Vagina (tissue), 2 donors: Measurements from ENCODE around the gene PEX5L. TPM values are rescaled to one million over a fixed set of nuclear protein-coding genes. Genes with fewer than 3 reads are reported as not detected.

Experiments
- DNase-seq, 2 donors: peaks; one replicate each; pipeline ENCODE4 v3.0.0-alpha.2; 2017; ENCODE audit errors: extremely low spot score in 2 of 2
- H3K27ac ChIP-seq: fragments of 200-600 bp; sonication (generic); one replicate; pipeline ENCODE4 v1.5.1; 2019
- H3K27me3 ChIP-seq: fragments of 200-600 bp; sonication (generic); one replicate; pipeline ENCODE4 v1.5.1; 2019
- H3K36me3 ChIP-seq, 2 donors: fragments of 200-600 bp; sonication (generic); one replicate each; pipeline ENCODE4 v1.5.1; 2017 to 2019
- H3K4me1 ChIP-seq: fragments of 200-600 bp; sonication (generic); one replicate; pipeline ENCODE4 v1.5.1; 2019
- H3K4me3 ChIP-seq, 2 donors: fragments of 200-600 bp; sonication (generic); 1 replicate in 1 of 2; 2 replicates in 1 of 2; pipeline ENCODE4 v1.5.1; 2016 to 2019
- H3K9me3 ChIP-seq: fragments of 200-600 bp; sonication (generic); one replicate; pipeline ENCODE4 v1.5.1; 2019
- POLR2A ChIP-seq, 2 donors: fragments of 450-650 bp; IDR thresholded peaks; one replicate each; pipeline ENCODE4 v1.6.1; 2017; ENCODE audit warnings: antibody characterized with exemption in 2 of 2, mild to moderate bottlenecking in 2 of 2, moderate library complexity in 2 of 2
- POLR2AphosphoS5 ChIP-seq, 2 donors: sonication (generic); formaldehyde crosslinking; IDR thresholded peaks; one replicate each; pipeline ENCODE4 v1.9.0; 2017; ENCODE audit warnings: antibody characterized with exemption in 2 of 2, mild to moderate bottlenecking in 2 of 2, low read depth in 1 of 2; ENCODE audit not compliant: insufficient read depth in 1 of 2
- intact Hi-C: fragments of 100-400 bp; cut with DNase I; formaldehyde crosslinking; loops from one replicate; pipeline ENCODE4 v1.15.1; 2023
- total RNA-seq: library from RNA; depleted of rRNA; stranded (reverse); fragments of >200 nt; gene quantifications from one replicate; pipeline ENCODE4 v1.2.3, GENCODE V29; 2016
- TF ChIP-seq, protein P1 (sequence below), 3 experiments: fragments of 450-650 bp in 2 of 3; fragments of 200-600 bp in 1 of 3; sonication (generic) in 1 of 3; IDR thresholded peaks; one replicate each; pipeline ENCODE4 v1.5.1; 2017 to 2019; ENCODE audit warnings: antibody characterized with exemption in 3 of 3, mild to moderate bottlenecking in 2 of 3, moderate library complexity in 2 of 3

PEX5L gene
- total RNA-seq, 1 donor from 2014 or later = not detected

DNA sequence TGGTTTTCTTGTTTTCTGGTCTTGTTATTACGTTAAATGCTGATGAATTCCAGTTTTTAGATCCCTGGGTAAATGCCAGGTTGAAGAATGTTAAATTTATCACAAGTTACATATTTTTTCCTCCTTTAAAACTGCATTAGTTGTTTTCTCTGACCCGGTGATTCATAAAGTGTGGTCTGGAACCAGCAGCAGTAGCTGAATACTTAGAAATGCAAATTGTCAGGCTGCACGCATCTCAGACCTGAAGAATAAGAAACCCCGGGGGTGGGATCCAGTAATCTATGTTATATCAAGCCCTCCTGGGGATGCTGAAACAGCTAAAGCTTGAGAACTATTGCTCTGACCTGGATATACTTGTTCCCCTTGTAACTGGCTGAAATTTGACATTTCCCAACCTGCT, 69.1 kb downstream of the PEX5L start:
- no peaks in the 10 kb centered on the region for H3K36me3 ChIP-seq
- H3K4me1 ChIP-seq = no peaks in the 10 kb centered on the region
- no peaks in the 10 kb centered on the region for H3K9me3 ChIP-seq
- H3K27ac ChIP-seq = no peak overlapping the region
- no peak overlapping the region for H3K4me3 ChIP-seq
- TF ChIP-seq POLR2AphosphoS5 (IDR thresholded peaks at IDR 0.05; ENCODE audit: insufficient read depth in 1 of 2, low read depth in 1 of 2) (no peak), POLR2A (IDR thresholded peaks at IDR 0.05) (no peak)
- TF ChIP-seq, protein P1, sequence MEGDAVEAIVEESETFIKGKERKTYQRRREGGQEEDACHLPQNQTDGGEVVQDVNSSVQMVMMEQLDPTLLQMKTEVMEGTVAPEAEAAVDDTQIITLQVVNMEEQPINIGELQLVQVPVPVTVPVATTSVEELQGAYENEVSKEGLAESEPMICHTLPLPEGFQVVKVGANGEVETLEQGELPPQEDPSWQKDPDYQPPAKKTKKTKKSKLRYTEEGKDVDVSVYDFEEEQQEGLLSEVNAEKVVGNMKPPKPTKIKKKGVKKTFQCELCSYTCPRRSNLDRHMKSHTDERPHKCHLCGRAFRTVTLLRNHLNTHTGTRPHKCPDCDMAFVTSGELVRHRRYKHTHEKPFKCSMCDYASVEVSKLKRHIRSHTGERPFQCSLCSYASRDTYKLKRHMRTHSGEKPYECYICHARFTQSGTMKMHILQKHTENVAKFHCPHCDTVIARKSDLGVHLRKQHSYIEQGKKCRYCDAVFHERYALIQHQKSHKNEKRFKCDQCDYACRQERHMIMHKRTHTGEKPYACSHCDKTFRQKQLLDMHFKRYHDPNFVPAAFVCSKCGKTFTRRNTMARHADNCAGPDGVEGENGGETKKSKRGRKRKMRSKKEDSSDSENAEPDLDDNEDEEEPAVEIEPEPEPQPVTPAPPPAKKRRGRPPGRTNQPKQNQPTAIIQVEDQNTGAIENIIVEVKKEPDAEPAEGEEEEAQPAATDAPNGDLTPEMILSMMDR (IDR thresholded peaks at IDR 0.05) = no peak
- DNase-seq = no peak
- H3K27me3 ChIP-seq = no peaks in the 10 kb centered on the region
- intact Hi-C loops = no loop called here

DNA sequence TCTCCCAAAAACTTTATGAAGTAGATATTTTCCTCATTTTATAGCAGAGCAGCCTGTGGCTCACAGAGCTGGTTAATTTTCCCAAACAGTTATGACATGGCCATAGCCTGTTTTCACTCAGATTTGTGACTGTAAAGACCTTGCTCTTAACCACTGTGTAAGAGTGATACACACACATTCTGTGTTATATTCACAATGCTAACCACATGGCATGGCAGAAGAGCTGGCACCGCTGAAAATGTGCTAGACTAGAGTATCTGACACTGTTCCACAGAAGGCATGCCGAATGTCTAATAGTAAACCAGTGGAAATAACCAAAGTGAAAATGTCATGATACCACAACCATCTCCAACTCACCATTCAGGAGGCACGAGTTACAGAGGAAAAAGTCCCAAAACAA, 71.8 kb downstream of the PEX5L start:
- no peaks in the 10 kb centered on the region for H3K27me3 ChIP-seq
- no peaks in the 10 kb centered on the region for H3K4me1 ChIP-seq
- intact Hi-C loops = no loop called here
- H3K4me3 ChIP-seq = no peak overlapping the region
- no peaks in the 10 kb centered on the region for H3K36me3 ChIP-seq
- no peak for TF ChIP-seq POLR2A (IDR thresholded peaks at IDR 0.05)
- TF ChIP-seq, protein P1 (IDR thresholded peaks at IDR 0.05) = no peak
- no peak for TF ChIP-seq POLR2AphosphoS5 (IDR thresholded peaks at IDR 0.05; ENCODE audit: insufficient read depth in 1 of 2, low read depth in 1 of 2)
- no peak for DNase-seq
- no peak overlapping the region for H3K27ac ChIP-seq
- H3K9me3 ChIP-seq = no peaks in the 10 kb centered on the region

DNA sequence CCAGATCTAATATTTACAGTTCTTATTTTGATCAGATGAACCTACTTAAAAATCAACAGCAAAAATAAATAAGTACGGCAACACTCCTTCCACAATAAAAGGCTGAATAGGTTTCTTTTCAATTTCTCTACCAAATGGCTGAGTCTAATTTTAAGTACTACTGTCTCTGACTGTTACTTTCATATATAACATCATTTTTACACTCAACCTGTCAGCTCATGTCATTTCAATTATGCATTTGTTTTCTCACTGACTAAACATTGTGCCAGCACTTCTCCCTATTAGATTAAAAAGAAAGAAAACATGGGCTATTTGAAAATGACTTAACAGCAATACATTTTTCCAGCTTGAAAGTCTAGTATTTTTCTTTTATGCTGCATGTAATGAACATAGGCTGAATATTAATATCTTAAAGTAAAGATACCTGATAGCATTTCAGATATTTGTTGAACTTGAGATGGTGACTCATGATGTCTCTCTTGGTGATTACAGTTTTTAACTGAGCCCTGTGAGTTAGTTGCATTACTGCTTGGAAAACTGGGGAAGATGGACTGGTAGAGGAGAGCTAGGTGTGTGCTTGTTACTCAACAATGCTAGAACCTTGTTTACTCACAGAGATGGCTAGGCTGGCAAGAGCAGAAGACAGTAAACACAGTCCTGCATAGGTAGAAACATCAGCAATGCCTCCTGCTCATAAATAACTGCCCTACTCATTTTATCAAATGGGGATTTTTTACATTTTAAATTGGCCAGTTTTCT, 73.9 kb downstream of the PEX5L start:
- no peaks in the 10 kb centered on the region for H3K36me3 ChIP-seq
- TF ChIP-seq POLR2AphosphoS5 (IDR thresholded peaks at IDR 0.05; ENCODE audit: insufficient read depth in 1 of 2, low read depth in 1 of 2) = no peak
- intact Hi-C loops = no loop called here
- no peak overlapping the region for H3K27ac ChIP-seq
- H3K27me3 ChIP-seq = no peaks in the 10 kb centered on the region
- no peaks in the 10 kb centered on the region for H3K4me1 ChIP-seq
- no peak overlapping the region for H3K4me3 ChIP-seq
- no peaks in the 10 kb centered on the region for H3K9me3 ChIP-seq
- no peak for DNase-seq

DNA sequence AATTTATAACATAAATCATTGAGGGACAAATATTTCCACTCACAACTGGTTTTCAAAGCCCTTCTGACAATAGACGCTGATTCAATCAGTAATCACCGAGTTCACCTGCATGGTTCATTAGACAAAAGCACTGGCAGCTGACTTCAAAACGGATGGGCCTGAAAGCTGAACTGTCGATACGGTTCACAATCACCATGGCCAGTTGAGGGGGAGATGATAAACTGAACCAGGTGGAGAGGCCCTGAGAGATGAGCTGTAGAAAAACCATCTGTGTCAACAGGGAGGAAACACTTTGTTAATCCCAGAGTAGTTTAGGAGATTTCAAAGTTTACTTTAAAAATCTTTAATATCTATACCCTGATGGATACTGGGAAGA, 75.0 kb downstream of the PEX5L start:
- TF ChIP-seq, protein P1 (IDR thresholded peaks at IDR 0.05) = no peak
- TF ChIP-seq POLR2A (IDR thresholded peaks at IDR 0.05) (no peak), POLR2AphosphoS5 (IDR thresholded peaks at IDR 0.05; ENCODE audit: insufficient read depth in 1 of 2, low read depth in 1 of 2) (no peak)
- Histone ChIP-seq H3K36me3 (no peaks in the 10 kb centered on the region), H3K4me1 (no peaks in the 10 kb centered on the region), H3K27ac (no peak overlapping the region), H3K4me3 (no peak overlapping the region), H3K9me3 (no peaks in the 10 kb centered on the region), H3K27me3 (no peaks in the 10 kb centered on the region)
- intact Hi-C loops = no loop called here
- DNase-seq = no peak

DNA sequence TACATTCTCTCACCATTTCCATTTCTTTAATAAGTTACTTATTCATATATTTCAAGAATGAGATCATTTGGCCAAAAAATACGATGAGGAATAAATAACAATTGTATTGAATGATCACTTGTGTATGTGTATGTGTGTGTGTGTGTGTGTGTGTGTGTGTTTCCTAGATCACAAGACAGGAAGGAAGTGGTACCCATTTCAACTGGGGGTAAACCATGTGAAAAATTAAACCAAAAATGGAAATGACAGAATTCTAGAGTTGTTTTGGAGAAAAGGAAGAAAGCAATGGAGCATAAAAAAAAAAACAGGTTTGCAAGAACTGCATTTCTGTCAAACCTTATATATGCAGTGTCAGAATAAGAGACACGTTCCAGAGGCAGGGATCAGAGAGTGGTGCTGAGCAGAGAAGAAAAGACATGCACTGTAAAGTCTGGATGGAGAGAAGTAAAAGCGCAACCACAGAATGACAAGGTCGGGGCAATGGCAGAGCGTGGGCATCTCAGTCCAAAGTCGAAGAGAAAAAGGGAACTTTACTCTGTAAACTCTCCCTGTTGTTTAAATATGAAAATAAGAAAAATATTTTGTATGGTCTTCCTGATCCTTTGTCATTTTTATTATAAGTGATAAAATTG, 75.5 kb downstream of the PEX5L start:
- Histone ChIP-seq H3K4me1 (no peaks in the 10 kb centered on the region), H3K27me3 (no peaks in the 10 kb centered on the region), H3K27ac (no peak overlapping the region), H3K36me3 (no peaks in the 10 kb centered on the region), H3K9me3 (no peaks in the 10 kb centered on the region), H3K4me3 (no peak overlapping the region)
- TF ChIP-seq POLR2A (IDR thresholded peaks at IDR 0.05) (no peak), POLR2AphosphoS5 (IDR thresholded peaks at IDR 0.05; ENCODE audit: insufficient read depth in 1 of 2, low read depth in 1 of 2) (no peak)
- TF ChIP-seq, protein P1 (IDR thresholded peaks at IDR 0.05) = no peak
- intact Hi-C loops = no loop called here
- DNase-seq = no peak
